Mononuclear cell (primary cell): ENCODE measurements around the gene GSTO1. TPM values are rescaled to one million over a fixed set of nuclear protein-coding genes. Genes with fewer than 3 reads are reported as not detected.
A peak's percentile ranks its signal among the peaks of the same experiment; 100 is the strongest.
"Not testable (repeated sequence)": the region's sequence is repeated elsewhere in the genome, so short reads cannot be mapped to it uniquely, and the experiment has no call there.

Source experiments
- H3K27me3 ChIP-seq: 2 replicates; pipeline ENCODE4 v1.6.0; 2011; ENCODE audit warnings: low read length, control low read depth; ENCODE audit not compliant: insufficient read depth
- H3K4me1 ChIP-seq: 2 replicates; pipeline ENCODE4 v1.5.1; 2011; ENCODE audit warnings: mild to moderate bottlenecking, low read length, control low read depth; ENCODE audit not compliant: insufficient read depth
- H3K4me3 ChIP-seq: 2 replicates; pipeline ENCODE4 v1.5.1; 2011; ENCODE audit warnings: mild to moderate bottlenecking, low read length, moderate library complexity
- H3K9me3 ChIP-seq: 2 replicates; pipeline ENCODE4 v1.5.1; 2011; ENCODE audit warnings: low read depth, mild to moderate bottlenecking, control low read depth, low read length
- total RNA-seq: library from RNA; depleted of rRNA; stranded (reverse); fragments of >200 nt; gene quantifications from one replicate; pipeline ENCODE4 v1.2.3, GENCODE V29; 2012

The GSTO1 gene
- total RNA-seq, 1 donor: 60.4 TPM

DNA sequence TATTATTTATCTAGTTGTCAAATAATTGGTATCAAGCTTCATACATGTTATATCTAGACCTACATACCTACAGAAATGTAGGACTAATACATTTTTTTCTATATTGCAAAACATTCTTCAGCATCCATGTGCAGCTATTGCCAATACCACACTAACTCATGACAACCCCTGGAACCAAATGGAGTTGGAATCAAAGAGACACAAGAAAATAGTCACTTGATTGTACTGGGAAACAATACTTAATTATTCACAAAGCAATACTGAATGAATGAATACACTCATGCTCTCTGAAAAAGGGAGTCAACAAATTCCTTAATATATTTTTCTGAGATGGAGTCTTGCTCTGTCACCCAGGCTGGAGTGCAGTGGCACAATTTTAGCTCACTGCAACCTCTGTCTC lies 12.1 kb upstream of the GSTO1 start:
- H3K27me3 ChIP-seq: peaks cover 6% of the 10 kb centered on the region
- peaks cover 23% of the 10 kb centered on the region for H3K4me1 ChIP-seq
- no peaks in the 10 kb centered on the region for H3K9me3 ChIP-seq
- H3K4me3 ChIP-seq: no peak overlapping the region

DNA sequence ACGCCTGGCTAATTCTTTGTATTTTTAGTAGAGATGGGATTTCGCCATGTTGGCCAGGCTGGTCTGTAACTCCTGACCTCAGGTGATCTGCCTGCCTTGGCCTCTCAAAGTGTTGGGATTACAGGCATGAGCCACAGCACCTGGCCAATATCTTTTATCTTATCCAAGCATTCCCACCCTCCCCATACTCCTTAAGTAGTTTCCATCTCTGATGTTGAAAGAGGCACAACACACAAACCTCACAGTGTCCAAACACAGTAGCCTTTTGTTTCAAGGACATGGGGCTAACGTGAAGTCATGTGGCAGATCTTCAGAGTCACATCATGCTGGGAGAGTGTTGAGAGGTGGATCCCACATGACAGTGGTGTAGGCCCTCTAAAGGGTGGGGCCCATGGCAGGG lies 11.7 kb upstream of the GSTO1 start:
- not testable (repeated sequence) for H3K4me3 ChIP-seq, H3K9me3 ChIP-seq, H3K27me3 ChIP-seq
- peaks cover 26% of the 10 kb centered on the region for H3K4me1 ChIP-seq

DNA sequence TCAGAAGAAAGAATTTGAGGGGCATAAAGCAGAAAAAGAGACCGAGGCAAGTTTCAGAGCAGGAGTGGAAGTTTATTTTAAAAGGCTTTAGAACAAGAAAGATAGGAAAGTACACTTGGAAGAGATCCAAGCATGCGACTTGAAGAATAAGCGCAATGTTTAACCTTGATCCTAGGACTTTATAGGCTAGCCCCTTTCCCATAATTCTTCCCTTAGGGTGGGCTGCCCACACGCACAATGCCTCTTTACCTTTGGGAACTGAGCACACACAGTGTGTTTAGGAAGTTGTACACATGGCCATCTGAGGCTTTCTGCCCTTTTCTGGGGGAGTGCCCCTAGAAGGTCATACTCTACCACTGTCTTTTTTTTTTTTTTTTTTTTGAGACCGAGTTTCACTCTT lies 11.2 kb upstream of the GSTO1 start:
- Histone ChIP-seq H3K4me1 (peaks cover 26% of the 10 kb centered on the region), H3K4me3 (no peak overlapping the region), H3K27me3 (peaks cover 6% of the 10 kb centered on the region), H3K9me3 (no peaks in the 10 kb centered on the region)

DNA sequence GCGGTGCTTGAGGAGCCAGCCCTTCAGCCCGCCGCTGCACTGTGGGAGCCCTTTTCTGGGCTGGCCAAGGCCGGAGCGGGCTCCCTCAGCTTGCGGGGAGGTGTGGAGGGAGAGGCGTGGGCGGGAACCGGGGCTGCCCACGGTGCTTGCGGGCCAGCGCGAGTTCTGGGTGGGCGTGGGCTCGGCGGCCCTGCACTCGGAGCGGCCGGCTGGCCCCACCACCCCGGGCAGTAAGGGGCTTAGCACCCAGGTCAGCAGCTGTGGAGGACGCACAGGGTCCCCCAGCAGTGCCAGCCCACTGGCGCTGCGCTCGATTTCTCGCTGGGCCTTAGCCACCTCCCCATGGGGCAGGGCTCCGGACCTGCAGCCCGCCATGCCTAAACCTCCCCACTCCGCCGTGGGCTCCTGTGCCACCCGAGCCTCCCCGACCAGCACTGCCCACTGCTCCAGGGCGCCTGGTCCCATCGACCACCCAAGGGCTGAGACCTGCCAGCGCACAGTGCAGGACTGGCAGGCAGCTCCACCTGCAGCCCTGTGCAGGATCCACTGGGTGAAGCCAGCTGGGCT lies 9.5 kb upstream of the GSTO1 start:
- Histone ChIP-seq H3K4me3 (no peak overlapping the region), H3K4me1 (peaks cover 18% of the 10 kb centered on the region), H3K27me3 (peaks cover 4% of the 10 kb centered on the region), H3K9me3 (no peaks in the 10 kb centered on the region)

DNA sequence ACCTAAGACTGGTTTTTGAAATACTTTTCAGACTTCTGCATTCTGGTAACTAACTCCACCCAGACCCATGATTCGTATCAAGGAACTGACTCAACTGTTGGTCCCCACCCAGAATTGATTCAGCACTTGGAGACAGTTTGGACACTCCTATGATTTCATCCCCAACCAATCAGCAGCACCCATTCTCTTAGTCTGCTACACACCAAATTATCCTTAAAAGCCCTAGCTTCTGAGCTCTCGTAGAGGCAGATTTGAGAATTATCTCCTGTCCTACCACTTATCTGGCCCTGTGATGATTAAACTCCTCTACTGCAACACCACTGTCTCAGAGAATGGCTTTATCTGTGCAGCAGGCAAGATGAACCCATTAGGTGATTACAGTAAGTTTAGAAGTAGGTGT lies 7.7 kb upstream of the GSTO1 start:
- no peaks in the 10 kb centered on the region for H3K9me3 ChIP-seq
- H3K4me3 ChIP-seq: no peak overlapping the region
- peaks cover 18% of the 10 kb centered on the region for H3K4me1 ChIP-seq
- no peaks in the 10 kb centered on the region for H3K27me3 ChIP-seq

DNA sequence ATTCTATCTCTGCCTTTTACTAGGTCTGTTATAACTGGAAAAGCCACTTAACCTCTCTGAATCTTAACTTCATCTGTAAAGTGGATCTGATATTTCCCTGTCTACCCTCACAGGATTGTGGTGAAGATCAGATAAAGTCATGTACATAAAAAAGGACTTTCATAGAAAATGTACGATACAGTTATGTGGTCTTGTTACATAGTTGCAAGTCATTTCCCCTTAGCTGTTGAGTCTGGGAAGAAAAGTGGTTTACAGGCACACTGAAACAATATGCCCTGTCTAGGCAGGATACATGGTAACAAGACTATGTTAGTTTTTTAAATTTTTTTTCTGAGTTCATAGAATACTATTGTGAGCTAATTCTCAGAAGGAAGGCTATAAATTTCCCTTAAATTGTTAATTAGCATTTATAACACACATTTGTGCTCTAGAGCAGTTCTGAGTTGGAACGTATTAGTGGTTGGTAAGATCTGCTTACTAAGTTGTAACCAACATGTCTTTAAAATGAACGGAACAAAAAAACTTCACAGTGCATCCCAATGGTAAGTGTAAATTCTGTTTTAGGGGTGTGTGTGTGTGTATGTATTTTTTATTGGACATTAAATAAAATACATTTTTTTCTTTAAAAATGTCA lies 7.1 kb upstream of the GSTO1 start:
- no peak overlapping the region for H3K4me3 ChIP-seq
- H3K9me3 ChIP-seq: no peaks in the 10 kb centered on the region
- no peaks in the 10 kb centered on the region for H3K27me3 ChIP-seq
- H3K4me1 ChIP-seq: peaks cover 18% of the 10 kb centered on the region

DNA sequence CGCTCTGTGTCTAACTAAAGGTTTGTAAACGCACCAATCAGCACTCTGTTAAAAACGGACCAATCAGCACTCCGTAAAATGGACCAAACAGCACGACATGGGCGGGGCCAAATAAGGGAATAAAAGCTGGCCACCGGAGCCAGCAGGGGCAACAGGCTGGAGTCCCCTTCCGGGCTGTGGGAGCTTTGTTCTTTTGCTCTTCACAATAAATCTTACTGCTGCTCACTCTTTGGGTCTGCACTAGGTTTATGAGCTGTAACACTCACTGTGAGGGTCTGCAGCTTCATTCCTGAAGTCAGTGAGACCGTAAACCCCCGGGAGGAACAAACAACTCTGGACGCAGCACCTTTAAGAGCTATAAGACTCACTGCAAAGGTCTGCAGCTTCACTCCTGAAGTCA lies 5.8 kb upstream of the GSTO1 start:
- H3K4me1 ChIP-seq: peaks cover 28% of the 10 kb centered on the region
- not testable (repeated sequence) for H3K9me3 ChIP-seq, H3K4me3 ChIP-seq, H3K27me3 ChIP-seq

DNA sequence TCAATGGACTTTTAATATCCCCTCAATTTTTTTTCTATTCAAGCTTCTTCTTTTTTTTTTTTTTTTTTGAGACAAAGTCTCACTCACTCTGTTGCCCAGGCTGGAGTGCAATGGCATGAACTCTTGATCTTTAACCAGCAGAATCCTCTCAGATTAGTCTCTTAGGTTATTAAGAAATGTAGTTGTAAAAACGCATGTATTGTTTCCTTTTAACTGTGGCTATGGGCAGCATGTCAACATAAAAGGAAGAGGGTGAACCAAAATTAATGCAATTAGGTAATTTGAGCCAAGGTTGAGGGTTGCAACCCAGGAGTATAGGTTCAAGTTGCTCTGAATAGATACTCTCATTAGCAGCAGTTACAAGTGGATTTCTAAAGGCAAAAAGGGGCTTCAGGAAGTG lies 4.3 kb upstream of the GSTO1 start:
- Histone ChIP-seq H3K4me3 (no peak overlapping the region), H3K9me3 (no peaks in the 10 kb centered on the region), H3K4me1 (peaks cover 34% of the 10 kb centered on the region), H3K27me3 (no peaks in the 10 kb centered on the region)

DNA sequence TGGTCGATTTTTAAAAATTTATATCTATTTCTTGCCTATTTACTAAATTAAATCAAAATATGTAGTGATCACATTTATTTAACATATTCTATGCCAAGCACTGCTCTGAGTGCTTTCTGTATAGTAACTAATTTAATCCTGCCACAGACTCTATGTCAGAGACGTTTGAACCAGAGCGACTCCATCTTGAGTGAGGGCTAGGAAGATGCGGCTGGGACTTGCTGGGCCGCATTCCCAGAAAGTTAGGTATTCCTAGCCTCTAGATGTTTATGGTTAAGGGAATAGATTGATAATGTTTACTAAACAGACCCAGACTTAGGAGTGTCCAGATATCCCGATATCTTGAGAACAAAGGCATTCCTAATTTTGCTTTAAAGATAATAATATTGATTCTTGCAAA lies 3.2 kb upstream of the GSTO1 start:
- H3K4me1 ChIP-seq: peaks cover 33% of the 10 kb centered on the region
- H3K4me3 ChIP-seq: no peak overlapping the region
- H3K9me3 ChIP-seq: no peaks in the 10 kb centered on the region
- H3K27me3 ChIP-seq: no peaks in the 10 kb centered on the region

DNA sequence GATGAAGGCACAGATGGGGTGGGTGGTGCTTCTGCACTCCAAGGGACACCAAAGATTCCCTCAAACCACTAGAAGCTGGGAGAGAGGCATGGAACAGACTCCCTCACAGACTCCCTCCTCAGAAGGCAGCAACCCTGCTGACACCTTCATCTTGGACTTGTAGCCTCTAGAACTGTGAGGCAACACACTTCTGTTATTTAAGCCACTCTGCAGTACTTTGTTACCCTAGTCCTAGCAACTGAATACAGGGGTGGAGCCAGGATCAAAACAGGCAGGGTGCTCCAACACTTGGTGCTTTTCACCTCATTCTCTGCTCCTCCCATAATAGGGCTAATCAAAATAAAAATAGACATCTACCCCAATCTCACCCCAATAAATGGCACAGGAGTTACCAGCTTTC lies 2.3 kb upstream of the GSTO1 start:
- H3K4me1 ChIP-seq: peaks cover 36% of the 10 kb centered on the region
- no peaks in the 10 kb centered on the region for H3K9me3 ChIP-seq
- H3K27me3 ChIP-seq: no peaks in the 10 kb centered on the region
- no peak overlapping the region for H3K4me3 ChIP-seq

DNA sequence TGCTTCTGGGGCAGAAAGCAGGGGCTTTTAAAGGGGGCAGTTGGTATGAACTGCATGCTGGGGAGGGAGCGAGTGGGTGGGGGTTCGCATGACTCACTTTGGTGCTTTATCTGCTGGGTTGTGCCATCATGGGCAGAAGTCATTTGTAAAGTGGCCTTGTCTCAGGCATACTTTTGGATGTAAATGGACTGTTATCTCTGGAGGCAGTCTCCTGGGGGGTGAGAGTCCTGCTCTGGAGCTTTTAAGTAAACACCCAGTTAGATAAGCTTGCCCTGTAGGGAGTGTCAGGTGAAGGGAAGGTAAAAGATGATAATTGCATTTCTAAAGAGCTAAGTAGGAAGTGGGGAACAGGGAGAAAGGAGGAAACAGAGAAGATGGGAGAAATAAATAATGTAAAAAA lies 1.6 kb upstream of the GSTO1 start:
- no peaks in the 10 kb centered on the region for H3K9me3 ChIP-seq
- no peaks in the 10 kb centered on the region for H3K27me3 ChIP-seq
- H3K4me1 ChIP-seq: peaks cover 36% of the 10 kb centered on the region
- H3K4me3 ChIP-seq: no peak overlapping the region

DNA sequence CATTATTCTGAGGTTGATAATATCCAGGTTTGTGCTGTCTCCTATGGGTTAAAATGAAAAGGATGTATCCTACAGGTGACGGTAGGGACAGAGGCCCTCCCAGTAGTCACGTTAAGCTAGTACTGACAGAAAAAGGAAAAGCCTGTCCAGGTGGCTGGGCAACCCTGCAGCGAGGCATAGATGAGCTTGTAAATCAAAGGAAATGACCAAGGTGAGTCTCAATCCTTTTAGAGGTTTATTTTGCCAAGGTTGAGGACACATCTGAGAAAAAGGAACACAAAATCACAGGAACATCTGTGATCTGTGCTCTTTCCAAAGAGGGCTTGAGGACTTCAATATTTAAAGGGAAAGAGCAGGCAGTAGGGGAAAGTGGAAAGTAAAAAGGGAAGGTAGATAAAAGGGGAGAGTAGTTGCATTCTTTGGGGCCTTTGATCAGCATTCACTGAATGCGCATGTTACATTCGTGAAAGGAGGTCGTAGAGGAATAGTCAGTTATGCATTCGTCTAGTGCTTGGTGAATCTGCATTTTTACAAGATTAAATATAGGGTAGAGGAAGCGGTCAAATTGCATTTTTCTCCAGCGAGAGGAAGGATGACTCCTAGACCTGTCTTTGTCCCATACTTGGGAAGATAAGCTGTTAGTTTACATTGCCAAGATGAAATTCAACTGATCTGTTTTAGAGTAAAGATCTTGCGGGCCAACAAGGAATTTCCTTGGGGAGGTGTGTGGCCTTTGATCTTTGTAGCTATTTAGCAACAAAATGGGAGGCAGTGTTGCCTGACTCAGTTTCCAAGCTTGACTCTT lies 884 bp upstream of the GSTO1 start:
- peak overlapping the region; percentile 90 for H3K4me3 ChIP-seq
- peaks cover 43% of the 10 kb centered on the region for H3K4me1 ChIP-seq
- no peaks in the 10 kb centered on the region for H3K27me3 ChIP-seq
- H3K9me3 ChIP-seq: no peaks in the 10 kb centered on the region

DNA sequence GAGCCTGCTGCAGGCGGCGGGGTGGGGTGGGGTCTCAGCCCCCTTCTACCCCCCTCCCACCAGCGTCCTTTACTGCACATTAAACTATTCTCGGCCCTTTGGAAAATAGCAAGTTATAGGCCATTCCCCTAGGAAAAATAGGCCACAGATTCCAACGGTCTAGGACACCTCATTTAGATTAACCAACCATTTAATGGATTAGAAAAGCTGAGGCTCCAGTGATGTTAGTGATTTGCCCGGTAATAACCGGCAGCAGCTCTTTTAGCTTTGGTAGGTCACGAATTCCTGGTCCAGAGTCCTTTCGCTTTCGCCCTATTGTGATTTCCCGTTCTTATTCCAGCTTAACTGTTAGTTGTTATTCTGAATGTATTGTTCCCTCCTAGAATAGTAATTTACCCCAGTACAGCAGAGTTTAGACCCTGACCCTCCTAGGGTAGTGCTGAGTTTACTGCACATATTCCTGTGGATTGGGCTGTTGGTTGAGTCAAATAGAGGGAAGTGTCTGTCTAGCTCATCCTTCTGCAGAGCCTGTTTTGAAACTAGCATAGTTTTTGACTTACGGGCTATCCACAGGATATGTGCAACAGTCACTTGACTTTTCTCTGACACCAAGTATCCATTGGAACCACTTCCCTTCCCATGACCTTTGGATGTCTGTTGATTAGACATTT lies 754 bp downstream of the GSTO1 start:
- H3K4me3 ChIP-seq: peak overlapping the region; percentile 90
- H3K9me3 ChIP-seq: no peaks in the 10 kb centered on the region
- peaks cover 56% of the 10 kb centered on the region for H3K4me1 ChIP-seq
- no peaks in the 10 kb centered on the region for H3K27me3 ChIP-seq

DNA sequence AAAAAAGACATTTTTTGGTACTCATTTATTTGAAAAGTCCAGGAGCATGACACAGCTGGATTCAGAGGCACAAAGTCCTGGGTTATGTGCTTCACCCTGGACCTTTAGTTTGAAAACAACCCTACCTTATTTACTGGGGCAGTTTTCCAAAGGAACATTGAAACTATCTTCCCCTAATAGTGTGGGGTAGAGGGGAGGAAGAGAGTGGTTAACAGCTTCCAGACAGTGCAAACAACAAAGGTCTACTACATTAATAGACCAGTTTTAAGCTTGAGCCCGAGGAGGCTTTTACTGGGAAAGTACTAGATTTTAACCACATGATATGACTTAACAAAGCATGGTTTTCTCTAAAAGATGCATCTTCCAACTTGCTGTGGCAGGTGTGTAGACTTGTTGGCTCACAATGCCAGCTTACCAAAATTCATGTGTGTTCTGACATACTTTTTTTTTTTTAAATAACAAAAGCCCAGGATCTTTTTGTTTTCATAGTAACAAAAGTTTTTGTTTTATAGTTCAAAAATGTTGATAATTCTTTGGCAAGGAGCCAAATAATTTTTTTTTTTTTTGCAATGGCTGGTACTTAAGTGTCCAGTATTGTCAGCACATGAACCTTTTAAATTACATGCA lies 1.8 kb downstream of the GSTO1 start:
- Histone ChIP-seq H3K4me3 (peak overlapping the region; percentile 90), H3K9me3 (no peaks in the 10 kb centered on the region), H3K4me1 (peaks cover 63% of the 10 kb centered on the region), H3K27me3 (no peaks in the 10 kb centered on the region)

DNA sequence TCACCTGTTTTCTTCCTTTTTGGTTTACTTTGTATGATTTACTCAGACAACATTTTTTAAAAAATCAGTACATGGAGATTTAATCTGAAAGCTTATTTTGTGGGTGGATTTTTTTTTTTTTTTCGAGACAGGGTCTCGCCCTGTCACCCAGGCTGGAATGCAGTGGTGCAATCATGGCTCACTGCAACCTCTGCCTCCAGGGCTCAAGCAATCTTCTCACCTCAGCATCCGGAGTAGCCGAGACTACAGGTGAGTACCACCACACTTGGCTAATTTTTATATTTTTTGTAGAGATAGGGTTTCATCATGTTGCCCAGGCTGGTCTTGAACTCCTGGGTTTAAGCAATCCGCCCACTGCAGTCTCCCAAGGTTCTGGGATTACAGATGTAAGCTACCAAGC lies 2.5 kb downstream of the GSTO1 start:
- Histone ChIP-seq H3K27me3 (no peaks in the 10 kb centered on the region), H3K4me3 (no peak overlapping the region), H3K4me1 (peaks cover 63% of the 10 kb centered on the region), H3K9me3 (no peaks in the 10 kb centered on the region)
